Right forelimb (tissue), 1 donor: ENCODE results near the gene LY6G5C.

Experiments used
- DNase-seq: peaks from one replicate; pipeline ENCODE4 v3.0.0-alpha.2; 2018

LY6G5C gene

DNA sequence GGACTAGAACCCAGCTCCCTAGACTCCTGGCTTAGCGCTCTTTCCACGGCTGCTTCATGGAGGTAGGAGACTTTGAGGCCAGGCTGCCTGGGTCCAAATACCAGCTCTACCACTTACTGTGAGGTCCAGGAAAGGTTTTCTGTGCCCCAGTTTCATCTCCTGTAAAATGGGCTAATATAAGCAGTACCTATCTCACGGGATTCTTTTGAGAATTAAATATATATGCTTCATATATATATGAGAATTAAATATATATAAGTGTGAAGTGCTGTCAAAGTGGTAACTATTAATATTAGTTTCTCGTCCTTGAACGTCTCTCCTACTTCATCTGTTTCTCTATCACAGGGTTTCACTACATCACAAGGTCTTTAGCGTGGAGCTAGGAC, 10.2 kb upstream of the LY6G5C start:
- DNase-seq: no peak

GRCh38 chr6:31690231-31691077, 9.6 kb upstream of the LY6G5C start:
- no peak for DNase-seq

GRCh38 chr6:31689249-31690110, 8.6 kb upstream of the LY6G5C start:
- DNase-seq: no peak

DNA sequence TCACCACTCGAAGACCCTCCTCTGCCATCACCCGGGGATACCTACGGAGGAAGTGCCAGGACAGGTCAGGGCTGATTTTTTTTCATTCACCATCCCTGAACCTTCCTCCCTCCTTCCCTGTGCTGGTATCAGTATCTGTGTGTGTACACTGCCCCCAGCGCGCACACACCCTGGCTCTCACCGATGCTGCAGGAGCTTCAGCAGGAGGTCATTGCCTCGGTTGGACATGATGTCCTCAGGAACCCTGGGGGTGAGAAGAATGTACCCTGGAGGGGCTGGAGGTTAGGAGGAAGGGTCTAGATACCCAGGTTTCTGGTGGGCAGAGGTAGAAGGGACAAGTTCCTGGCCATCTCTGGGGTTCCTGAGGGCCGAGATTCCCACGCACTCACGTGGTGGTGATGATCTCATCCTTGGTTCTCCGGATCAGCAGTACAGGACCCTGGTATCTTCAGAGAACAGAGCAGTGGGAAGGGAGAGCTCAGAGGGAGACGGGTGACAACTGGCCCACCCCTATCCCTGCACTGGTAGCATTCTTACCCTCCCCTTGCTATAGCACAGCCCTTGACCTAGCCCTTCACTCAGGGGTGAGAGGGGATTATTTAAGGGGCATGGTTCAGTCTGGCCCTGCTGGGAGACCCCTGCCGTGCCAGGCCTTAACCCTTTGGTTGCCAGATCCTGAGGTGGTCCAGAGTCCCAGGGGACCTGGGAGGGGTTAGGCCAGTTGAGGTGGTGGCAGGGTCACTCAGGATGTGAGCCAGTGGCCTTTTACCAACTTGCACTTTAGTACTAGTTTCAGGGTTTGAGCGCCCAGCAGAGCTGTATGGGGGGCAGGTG, 7.2 kb upstream of the LY6G5C start:
- DNase-seq: no peak

- no peak for DNase-seq
These were observed 6.5 kb upstream of the LY6G5C start for GRCh38 chr6:31687321-31687720.

DNA sequence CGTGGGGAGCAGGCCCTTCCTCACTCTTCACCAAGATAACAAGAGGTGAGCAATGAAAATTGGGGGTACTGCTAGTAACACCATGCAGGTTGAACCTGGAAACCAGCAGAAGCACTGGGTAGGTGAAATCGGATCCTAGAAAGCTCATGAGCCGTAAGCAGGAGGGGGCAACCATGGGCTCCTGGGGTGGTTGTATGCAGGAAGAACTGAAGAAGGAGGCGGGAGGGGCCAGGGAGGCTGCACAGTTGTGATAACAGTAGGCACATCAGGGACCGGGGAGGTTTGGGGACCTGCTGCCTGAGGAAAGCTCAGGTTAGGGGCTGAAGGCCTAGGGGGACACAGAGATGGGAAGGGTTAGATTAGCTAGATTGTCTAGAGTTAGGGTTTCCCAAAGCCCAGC, 5.6 kb upstream of the LY6G5C start:
- DNase-seq: no peak

DNA sequence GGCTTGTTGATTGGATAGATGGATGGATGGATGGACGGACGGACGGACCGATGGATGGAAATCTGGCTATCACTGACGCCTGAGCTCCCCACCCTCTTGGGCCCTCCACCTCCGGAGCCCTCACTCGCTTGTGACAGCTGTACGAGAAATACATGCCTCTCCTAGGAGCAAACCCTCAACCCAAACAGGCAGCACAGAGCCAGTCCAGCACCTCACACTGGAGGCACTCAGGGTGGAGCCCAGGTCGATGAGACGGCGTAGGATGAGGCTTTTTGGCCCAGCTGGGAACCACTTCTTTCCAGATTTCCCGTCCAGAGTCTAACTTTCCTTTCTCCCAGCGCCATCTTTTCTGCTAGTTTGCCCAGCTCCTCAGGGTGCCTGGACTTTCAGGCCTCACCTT, 2.7 kb upstream of the LY6G5C start:
- no peak for DNase-seq

DNA sequence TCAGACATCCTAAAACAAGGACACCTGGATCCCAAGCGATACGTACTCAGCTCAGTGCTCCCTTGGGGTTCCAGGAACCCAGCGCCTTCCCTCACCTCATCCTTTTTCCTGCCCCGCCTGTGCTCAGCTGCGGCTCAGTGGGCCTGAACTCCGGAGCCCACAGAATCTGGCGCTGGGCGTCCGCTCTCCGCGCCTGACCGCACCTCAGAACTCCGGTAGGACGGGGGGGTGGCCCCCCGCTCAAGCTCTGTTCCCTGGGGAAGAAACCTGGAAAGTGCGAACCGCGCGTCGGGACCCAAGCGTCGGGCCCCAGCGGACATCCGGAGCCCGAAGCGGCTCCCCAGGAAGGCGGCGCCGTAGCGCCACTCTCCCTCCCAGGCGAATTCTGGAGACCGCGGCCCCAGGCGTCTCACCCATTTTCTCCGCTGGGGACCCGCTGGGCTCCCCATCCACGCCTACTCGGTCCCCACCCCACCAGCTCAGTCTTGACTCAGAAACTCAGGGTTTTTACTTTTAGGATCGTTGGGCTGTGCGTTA, 336 bp upstream of the LY6G5C start:
- peak; percentile 54 for DNase-seq

DNA sequence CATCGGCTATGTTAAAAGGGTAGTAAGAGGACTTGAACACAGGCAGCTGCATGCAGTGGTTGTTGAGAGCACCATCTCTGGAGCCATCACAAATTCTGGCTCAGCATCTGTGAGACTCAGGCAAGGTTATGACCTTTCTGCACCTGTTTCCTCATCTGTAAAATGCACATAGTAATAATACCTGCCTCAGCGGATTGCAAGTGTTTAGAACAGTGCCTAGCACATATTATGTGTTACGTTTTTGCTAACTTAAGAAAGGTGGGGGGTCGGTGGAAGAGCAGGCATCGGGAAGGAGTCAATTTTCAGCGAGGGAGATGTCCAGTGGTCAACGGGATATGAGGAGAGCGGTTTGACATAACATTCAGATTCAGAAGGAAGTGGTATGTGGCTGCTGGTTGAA, 2.9 kb downstream of the LY6G5C start:
- DNase-seq: no peak

DNA sequence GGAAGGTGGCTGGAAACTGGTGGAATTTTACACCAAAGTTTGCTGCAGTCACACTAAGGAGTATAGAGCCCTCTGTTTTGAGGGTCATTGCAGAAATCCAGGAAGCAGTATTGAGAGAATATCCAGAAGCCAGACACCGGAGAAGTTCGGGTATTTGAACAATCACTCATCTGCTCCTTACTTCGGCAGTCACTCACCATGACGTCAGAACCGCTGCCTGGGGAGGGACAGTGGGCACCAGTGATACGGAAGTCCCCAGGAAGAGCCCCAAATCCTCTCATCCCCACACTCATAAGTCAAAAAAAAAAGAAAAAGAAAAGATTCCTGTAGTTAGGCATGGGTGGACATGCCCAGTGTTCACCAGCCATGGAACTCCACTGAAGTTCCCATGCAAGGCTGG, 4.0 kb downstream of the LY6G5C start:
- DNase-seq: no peak

DNA sequence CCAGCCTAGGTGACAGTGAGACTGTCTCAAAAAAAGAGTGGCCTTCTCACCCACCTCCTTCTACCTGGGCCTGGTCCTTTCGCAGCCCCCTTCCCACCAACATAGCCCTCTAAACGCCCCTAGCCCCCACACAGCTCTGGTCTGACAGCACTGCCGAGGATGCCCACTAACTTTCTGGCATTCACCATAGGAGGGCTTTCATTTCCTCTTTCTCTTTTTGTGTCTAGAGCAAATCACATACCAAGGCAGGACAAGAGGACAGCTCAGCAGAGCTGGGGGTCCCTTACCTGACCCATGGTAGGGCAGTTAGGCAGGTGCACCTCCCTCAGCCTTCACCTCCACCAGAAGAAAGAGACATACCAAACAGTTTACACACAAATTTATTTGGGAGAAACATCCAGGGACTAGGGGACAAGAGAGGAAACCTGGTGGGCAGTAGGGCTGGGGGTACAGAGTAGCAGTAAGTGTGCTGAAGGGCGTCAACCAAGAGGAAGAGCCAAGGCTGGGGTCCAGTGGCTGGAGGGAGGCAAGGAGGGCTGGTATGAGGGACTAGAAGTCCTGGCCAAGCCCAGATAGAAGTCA, 4.5 kb downstream of the LY6G5C start:
- no peak for DNase-seq

DNA sequence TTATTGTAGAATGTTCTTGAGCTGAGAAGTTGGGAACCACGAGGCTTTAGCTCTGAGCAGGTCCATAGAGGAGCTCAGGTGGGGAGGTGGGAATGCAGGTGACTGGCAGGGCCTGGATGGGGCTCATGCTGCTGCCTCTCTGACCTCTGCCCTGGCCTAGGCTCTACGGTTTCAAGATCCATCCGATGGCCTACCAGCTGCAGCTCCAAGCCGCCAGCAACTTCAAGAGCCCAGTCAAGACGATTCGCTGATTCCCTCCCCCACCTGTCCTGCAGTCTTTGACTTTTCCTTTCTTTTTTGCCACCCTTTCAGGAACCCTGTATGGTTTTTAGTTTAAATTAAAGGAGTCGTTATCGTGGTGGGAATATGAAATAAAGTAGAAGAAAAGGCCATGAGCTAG, 11.2 kb downstream of the LY6G5C start, which contains the start of gene LY6G5B:
TSS of gene LY6G5B (plus strand) at position 301 of the 400 bp plus-strand sequence. CDS start 975 bp downstream, outside the sequence.
- no peak for DNase-seq

- no peak for DNase-seq
These were observed 14.4 kb downstream of the LY6G5C start for GRCh38 chr6:31666337-31666965.

GRCh38 chr6:31665501-31666336, 15.1 kb downstream of the LY6G5C start, which contains the start of gene CSNK2B:
TSS of gene CSNK2B (plus strand) at chr6:31666080. CDS start at chr6:31666832, 752 bp downstream.
- DNase-seq: peak; percentile 98

GRCh38 chr6:31664790-31665500, 15.9 kb downstream of the LY6G5C start, which contains the start of gene GPANK1:
TSS of gene GPANK1 (minus strand) at chr6:31664997. CDS start at chr6:31664478, 519 bp downstream.
- peak; percentile 89 for DNase-seq

DNA sequence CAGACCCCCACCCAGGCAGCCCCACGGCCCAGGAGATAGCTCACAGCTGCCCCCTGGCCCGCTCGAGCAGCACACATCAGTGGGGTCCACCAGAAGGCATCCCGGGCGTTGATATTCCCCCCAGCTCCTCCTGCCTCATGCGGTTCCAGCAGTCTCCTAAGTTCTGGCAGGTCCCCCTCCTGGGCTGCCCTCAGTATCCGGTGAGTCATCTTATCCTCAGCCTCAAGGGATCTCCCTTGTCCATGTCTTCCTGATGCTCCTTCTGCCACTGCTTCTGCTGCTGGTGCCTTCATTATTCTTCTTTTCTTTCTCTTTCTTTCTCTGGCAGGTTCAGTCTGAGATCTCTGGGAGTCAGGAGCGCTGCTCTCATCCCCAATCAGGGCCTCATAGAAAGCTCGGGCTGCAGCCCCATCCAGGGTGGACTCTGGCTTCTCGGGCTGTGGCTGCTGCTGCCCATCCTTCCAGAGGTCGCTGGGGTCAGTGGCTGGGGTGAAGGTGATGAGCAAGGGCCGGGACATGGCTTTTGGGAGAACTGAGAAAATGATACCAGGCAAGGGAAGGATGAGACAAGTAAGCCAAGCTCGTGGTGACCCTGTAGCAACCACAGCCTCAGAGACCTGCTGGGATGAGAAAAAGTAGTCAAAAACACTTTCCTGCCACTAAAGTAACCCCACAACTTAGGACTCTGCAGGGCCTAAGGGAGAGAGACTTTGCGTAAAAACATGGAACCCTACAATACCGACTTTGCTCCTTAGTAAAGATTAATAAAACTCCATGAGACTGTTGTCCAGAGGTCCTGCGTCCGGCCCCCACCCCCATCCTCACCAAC, 16.7 kb downstream of the LY6G5C start:
- DNase-seq: no peak

DNA sequence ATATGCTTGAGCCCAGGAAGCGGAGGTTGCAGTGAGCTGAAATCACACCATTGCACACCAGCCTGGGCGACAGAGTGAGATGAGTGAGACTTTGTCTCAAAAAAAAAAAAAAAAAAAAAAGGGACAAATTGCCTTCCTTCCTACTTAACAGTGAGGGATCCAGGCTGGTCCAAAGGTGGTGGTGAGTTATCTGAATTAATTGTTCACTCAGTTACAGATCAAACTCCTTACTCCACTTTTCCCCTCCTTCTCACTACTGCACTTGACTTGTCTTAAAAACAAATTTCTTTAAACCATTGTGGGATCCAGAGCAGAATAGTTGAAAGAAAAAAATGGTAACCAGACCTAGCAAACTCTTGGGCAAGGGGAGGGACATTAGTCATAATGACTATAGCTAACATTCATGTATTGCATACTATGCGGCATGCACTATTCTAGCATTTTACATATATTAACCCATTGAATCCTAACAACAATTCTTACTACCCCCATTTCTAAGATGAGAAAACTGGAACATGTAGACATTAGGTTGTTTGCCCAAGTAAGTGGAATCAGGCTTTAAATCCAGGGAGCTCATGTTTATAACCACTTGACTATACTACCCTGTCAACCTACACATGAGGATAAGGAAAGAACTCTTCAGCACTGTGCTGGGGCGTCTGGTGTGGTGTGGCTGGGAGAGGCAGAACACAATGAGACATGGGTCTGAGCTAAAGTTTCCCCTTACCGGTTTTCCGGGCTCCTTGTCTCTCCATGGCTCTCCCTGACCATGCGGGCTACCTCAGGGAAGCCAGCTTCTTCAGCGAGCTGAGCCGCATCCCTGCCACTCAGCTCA, 17.5 kb downstream of the LY6G5C start:
- DNase-seq: no peak

DNA sequence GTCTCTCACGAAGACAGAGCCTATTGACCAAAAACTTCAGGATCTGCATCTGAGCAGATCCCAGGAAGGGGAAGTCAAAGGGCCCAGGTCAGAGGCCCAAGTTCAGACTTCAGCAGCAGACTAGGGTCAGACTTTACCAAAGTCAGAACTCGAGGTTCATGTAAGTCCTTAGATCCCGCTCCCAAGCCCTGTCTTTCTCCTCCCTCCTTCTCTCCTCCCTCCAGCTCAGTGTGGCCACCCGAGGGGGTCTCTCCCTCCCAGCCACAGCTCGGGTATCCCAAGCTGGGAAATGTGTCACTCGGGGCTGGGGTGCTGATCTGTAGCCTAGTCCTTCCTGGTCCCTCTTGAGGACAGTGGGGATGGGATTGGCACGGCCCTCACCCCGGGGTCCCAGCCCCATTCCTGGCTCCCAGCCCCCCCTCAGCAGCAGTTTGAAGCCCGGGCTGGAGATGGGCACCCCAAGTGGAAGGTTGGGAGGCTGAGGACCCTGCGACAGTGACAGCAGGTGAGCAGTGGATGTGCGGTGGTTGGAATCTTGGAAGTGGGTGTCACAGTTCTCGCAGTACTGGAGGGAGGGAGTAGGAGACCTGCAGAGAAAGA, 18.6 kb downstream of the LY6G5C start:
- DNase-seq: no peak
